Amygdala (tissue), 56 donors: ENCODE data around the gene KRTAP4-6.
"Not testable (repeated sequence)": the region's sequence is repeated elsewhere in the genome, so short reads cannot be mapped to it uniquely, and the experiment has no call there.

ENCODE experiments used
- DNase-seq, 56 donors: peaks; one replicate each; lab custom pipeline; 2025; lab: John Stamatoyannopoulos, UW

Gene KRTAP4-6

GRCh38 chr17:41111151-41111885 lies 29.0 kb downstream of the KRTAP4-6 start:
- DNase-seq = no peak

GRCh38 chr17:41108728-41109386 lies 31.5 kb downstream of the KRTAP4-6 start:
- not testable (repeated sequence) for DNase-seq

GRCh38 chr17:41107941-41108450 lies 32.3 kb downstream of the KRTAP4-6 start:
- DNase-seq = no peak

- DNase-seq = not testable (repeated sequence)
These were observed 35.0 kb downstream of the KRTAP4-6 start, which contains the start of gene KRTAP4-9 for GRCh38 chr17:41105347-41105746. TSS of gene KRTAP4-9 (plus strand) at chr17:41105389. CDS start at chr17:41105389, 0 bp downstream.

- DNase-seq = not testable (repeated sequence)
These were observed 35.8 kb downstream of the KRTAP4-6 start for GRCh38 chr17:41104386-41105038.

- no peak for DNase-seq
These were observed 36.4 kb downstream of the KRTAP4-6 start for GRCh38 chr17:41103896-41104295.

- no peak for DNase-seq
These were observed 38.6 kb downstream of the KRTAP4-6 start, which contains the start of gene KRTAP4-16 for GRCh38 chr17:41101586-41102259. TSS of gene KRTAP4-16 (minus strand) at chr17:41102209. CDS start at chr17:41102209, 0 bp downstream.

- not testable (repeated sequence) for DNase-seq
These were observed 40.5 kb downstream of the KRTAP4-6 start for GRCh38 chr17:41099682-41100480.

GRCh38 chr17:41098481-41098880 lies 41.9 kb downstream of the KRTAP4-6 start:
- DNase-seq = no peak

- no peak for DNase-seq
These were observed 42.3 kb downstream of the KRTAP4-6 start, which contains the start of gene KRTAP4-8 for GRCh38 chr17:41098042-41098441. TSS of gene KRTAP4-8 (minus strand) at chr17:41098142. CDS start at chr17:41098084, 58 bp downstream.

- no peak for DNase-seq
These were observed 44.3 kb downstream of the KRTAP4-6 start for GRCh38 chr17:41096055-41096454.
